ENCODE data around the gene PHKA1. TPM values are rescaled to one million over a fixed set of nuclear protein-coding genes. Genes with fewer than 3 reads are reported as not detected.

Gene PHKA1
- total RNA-seq, 1 experiment from 2014 or later = 10.5 TPM

DNA sequence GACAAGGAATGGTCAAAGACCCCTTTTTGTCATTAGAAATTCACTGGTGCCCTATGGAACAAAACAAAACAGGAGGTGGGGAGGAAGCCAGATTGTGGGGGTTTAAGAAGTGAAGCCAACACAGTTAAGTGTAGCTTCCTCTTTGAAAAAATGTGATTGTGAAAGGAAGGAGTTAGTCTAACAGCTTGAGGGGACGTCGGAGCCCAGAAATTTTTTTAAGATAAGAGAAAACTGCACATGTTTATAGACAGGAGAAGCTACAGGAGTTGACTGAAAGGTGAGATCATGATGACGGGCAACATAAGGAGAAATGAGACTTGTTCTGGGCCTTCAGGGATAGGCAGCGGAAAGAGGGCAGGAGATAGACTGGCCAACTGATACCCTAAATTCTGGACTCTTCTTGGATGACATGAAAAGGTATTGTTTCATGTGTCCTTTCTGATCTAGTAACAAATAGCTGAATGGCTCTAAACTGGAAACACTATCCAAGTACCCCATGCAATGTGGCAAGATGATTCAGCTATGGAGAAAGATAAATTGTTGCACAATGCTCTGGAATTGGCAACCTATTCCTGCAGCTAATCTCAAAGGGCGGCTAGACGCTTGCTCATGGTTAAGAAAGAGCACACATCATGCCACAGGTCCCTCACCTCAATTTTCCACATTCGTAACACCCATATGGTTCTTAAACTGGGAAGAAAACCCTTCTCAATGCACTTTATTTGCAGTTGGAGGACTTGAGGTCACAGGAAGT lies 137.8 kb downstream of the PHKA1 start:
- Histone ChIP-seq H3K36me3 (ENCODE audit: insufficient read depth, low read length, poor library complexity, severe bottlenecking) (no peaks in the 10 kb centered on the region), H3K4me1 (ENCODE audit: insufficient read depth, low read length, poor library complexity, severe bottlenecking) (no peaks in the 10 kb centered on the region), H3K27me3 (replicated peaks; ENCODE audit: insufficient read depth, low read depth, low read length, poor library complexity) (no peaks in the 10 kb centered on the region), H3K9me3 (ENCODE audit: low read depth, low read length, poor library complexity, severe bottlenecking) (no peaks in the 10 kb centered on the region), H3K4me3 (ENCODE audit: low read depth, low read length, poor library complexity, severe bottlenecking) (no peak overlapping the region), H3K27ac (ENCODE audit: low read depth, low read length, poor library complexity, severe bottlenecking) (no peak overlapping the region)
- no TSS peak for BruUV-seq (replicated peaks)
- no peak for TF ChIP-seq EZH2 (IDR thresholded peaks at IDR 0.05; ENCODE audit: borderline replicate concordance, low read depth, low read length, poor library complexity, severe bottlenecking)
- TF ChIP-seq, protein P1, sequence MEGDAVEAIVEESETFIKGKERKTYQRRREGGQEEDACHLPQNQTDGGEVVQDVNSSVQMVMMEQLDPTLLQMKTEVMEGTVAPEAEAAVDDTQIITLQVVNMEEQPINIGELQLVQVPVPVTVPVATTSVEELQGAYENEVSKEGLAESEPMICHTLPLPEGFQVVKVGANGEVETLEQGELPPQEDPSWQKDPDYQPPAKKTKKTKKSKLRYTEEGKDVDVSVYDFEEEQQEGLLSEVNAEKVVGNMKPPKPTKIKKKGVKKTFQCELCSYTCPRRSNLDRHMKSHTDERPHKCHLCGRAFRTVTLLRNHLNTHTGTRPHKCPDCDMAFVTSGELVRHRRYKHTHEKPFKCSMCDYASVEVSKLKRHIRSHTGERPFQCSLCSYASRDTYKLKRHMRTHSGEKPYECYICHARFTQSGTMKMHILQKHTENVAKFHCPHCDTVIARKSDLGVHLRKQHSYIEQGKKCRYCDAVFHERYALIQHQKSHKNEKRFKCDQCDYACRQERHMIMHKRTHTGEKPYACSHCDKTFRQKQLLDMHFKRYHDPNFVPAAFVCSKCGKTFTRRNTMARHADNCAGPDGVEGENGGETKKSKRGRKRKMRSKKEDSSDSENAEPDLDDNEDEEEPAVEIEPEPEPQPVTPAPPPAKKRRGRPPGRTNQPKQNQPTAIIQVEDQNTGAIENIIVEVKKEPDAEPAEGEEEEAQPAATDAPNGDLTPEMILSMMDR (conservative IDR thresholded peaks at IDR 0.05; ENCODE audit: low read depth, low read length) = no peak
- intact Hi-C loops (cut with micrococcal nuclease; ENCODE audit: unreplicated experiment) = no loop called here
- no peak for DNase-seq (ENCODE audit: low spot score)
- CTCF ChIA-PET = no interaction called here
- POLR2A ChIA-PET (ENCODE audit: low non-redundant PET) = no interaction called here

DNA sequence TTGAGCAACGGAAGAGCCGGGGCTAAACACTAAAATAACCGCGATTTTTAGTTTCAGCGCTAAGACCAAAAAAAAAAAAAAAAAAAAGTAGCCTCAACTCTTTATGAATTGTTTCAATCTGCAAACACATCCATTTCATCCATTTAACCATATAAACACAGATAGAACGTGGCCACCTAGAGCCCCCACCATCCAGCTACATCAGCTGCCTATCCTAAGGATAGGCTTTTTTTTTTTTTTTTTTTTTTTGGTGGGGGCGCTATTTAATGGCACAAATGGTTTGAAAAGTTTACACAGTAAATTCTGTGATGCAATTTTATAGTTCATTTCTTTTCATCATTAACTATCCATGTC lies 141.0 kb downstream of the PHKA1 start:
- Histone ChIP-seq H3K27me3 (replicated peaks; ENCODE audit: insufficient read depth, low read depth, low read length, poor library complexity) (no peaks in the 10 kb centered on the region), H3K4me1 (ENCODE audit: insufficient read depth, low read length, poor library complexity, severe bottlenecking) (no peaks in the 10 kb centered on the region), H3K27ac (ENCODE audit: low read depth, low read length, poor library complexity, severe bottlenecking) (peak overlapping the region; percentile 53), H3K36me3 (ENCODE audit: insufficient read depth, low read length, poor library complexity, severe bottlenecking) (peaks cover 11% of the 10 kb centered on the region), H3K9me3 (ENCODE audit: low read depth, low read length, poor library complexity, severe bottlenecking) (no peaks in the 10 kb centered on the region), H3K4me3 (ENCODE audit: low read depth, low read length, poor library complexity, severe bottlenecking) (peak overlapping the region; percentile 58)
- BruUV-seq (replicated peaks) = no TSS peak
- DNase-seq (ENCODE audit: low spot score) = peak; percentile 0
- intact Hi-C loops (cut with micrococcal nuclease; ENCODE audit: unreplicated experiment) = no loop called here
- ChIA-PET CTCF (interaction anchor here (0.7 kb wide), 1 partner anchor 33 kb away, joined by 7 read pairs; no protein-coding TSS in a partner anchor), POLR2A (ENCODE audit: low non-redundant PET) (no interaction called here)
- TF ChIP-seq EZH2 (IDR thresholded peaks at IDR 0.05; ENCODE audit: borderline replicate concordance, low read depth, low read length, poor library complexity, severe bottlenecking) = no peak
- TF ChIP-seq, protein P1 (conservative IDR thresholded peaks at IDR 0.05; ENCODE audit: low read depth, low read length) = no peak

DNA sequence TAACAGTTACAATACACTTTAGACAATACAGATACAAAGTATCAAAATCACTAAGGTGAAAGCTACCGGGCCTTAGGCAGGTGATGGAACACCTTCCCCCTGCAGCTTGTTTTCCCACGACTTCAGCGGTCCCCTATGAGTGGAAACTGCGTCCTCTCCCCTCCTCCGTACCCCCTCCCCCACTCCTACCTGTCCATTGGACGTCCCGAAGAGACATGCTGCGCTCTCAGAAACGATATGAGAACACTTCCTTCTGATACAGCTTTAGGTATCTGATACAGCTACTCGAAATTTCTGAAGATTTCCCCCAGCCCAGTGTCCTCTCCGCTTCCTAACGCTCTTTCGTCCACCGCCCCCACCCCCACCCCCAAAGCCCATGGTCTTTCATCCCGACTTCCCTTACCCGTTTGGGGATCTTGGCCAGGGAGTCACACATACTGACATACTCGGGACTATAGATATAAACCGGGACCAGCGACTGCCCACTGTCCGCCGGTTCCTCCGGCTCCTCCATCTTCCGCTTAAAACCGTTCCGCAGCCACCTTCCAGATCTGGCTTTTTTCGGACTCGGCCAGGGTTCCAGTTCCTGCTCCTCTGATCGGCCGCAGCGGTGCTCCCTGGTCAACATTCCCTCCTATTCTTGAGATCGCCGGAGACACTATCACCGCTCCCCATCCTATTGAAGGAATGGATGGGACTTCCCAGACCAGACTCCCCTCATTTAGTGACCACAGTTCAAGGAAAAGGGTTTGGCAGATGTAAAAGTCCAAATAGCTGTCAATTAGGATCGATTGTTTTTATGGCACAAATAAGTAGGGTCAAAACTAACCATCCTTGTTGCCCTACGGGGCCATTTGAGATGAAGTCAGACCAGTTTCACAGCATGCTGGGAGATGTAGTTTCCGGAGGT lies 141.6 kb downstream of the PHKA1 start, which contains the start of gene HDAC8:
Gene HDAC8 (minus strand): TSS at position 596 of the 910 bp plus-strand sequence. CDS start 82 bp downstream, at position 514.
- BruUV-seq (replicated peaks) = no TSS peak
- ChIA-PET CTCF (no interaction called here), POLR2A (ENCODE audit: low non-redundant PET) (no interaction called here)
- intact Hi-C loops (cut with micrococcal nuclease; ENCODE audit: unreplicated experiment) = no loop called here
- Histone ChIP-seq H3K4me3 (ENCODE audit: low read depth, low read length, poor library complexity, severe bottlenecking) (peak within 1 kb of the TSS; percentile 58), H3K36me3 (ENCODE audit: insufficient read depth, low read length, poor library complexity, severe bottlenecking) (peaks cover 11% of the 10 kb centered on the region), H3K27ac (ENCODE audit: low read depth, low read length, poor library complexity, severe bottlenecking) (peak within 1 kb of the TSS; percentile 53), H3K4me1 (ENCODE audit: insufficient read depth, low read length, poor library complexity, severe bottlenecking) (no peaks in the 10 kb centered on the region), H3K9me3 (ENCODE audit: low read depth, low read length, poor library complexity, severe bottlenecking) (no peaks in the 10 kb centered on the region), H3K27me3 (replicated peaks; ENCODE audit: insufficient read depth, low read depth, low read length, poor library complexity) (no peaks in the 10 kb centered on the region)
- DNase-seq (ENCODE audit: low spot score) = peak; percentile 80
- no peak for TF ChIP-seq EZH2 (IDR thresholded peaks at IDR 0.05; ENCODE audit: borderline replicate concordance, low read depth, low read length, poor library complexity, severe bottlenecking)
- TF ChIP-seq, protein P1 (conservative IDR thresholded peaks at IDR 0.05; ENCODE audit: low read depth, low read length) = no peak

Measured in A673 (cell line).